Measurements from ENCODE around the gene RAD18. TPM values are rescaled to one million over a fixed set of nuclear protein-coding genes. Genes with fewer than 3 reads are reported as not detected.

Gene RAD18
- total RNA-seq, 1 experiment from 2014 or later = 44.9 TPM

- no peak for DNase-seq
- Histone ChIP-seq H3K27ac (no peak overlapping the region), H3K4me1 (no peaks in the 10 kb centered on the region), H3K9me3 (replicated peaks) (no peaks in the 10 kb centered on the region), H3K27me3 (no peaks in the 10 kb centered on the region), H3K4me3 (no peak overlapping the region), H3K36me3 (no peaks in the 10 kb centered on the region; the same call in 1 of the 2 replicates)
These were observed 121.0 kb downstream of the RAD18 start for GRCh38 chr3:8842293-8842692.

- Histone ChIP-seq H3K9me3 (replicated peaks) (no peaks in the 10 kb centered on the region), H3K27ac (no peak overlapping the region), H3K4me3 (no peak overlapping the region), H3K36me3 (no peaks in the 10 kb centered on the region; the same call in 1 of the 2 replicates), H3K4me1 (no peaks in the 10 kb centered on the region), H3K27me3 (no peaks in the 10 kb centered on the region)
- DNase-seq = no peak
These were observed 121.8 kb downstream of the RAD18 start for GRCh38 chr3:8841472-8841871.

- Histone ChIP-seq H3K27ac (no peak overlapping the region), H3K4me1 (no peaks in the 10 kb centered on the region), H3K27me3 (no peaks in the 10 kb centered on the region), H3K36me3 (no peaks in the 10 kb centered on the region; the same call in 1 of the 2 replicates), H3K4me3 (no peak overlapping the region), H3K9me3 (replicated peaks) (no peaks in the 10 kb centered on the region)
- DNase-seq = no peak
These were observed 122.7 kb downstream of the RAD18 start for GRCh38 chr3:8840556-8840955.

- H3K36me3 ChIP-seq = no peaks in the 10 kb centered on the region; the same call in 1 of the 2 replicates
- H3K27ac ChIP-seq = no peak overlapping the region
- H3K4me1 ChIP-seq = no peaks in the 10 kb centered on the region
- H3K9me3 ChIP-seq (replicated peaks) = no peaks in the 10 kb centered on the region
- no peaks in the 10 kb centered on the region for H3K27me3 ChIP-seq
- DNase-seq = no peak
- H3K4me3 ChIP-seq = no peak overlapping the region
These were observed 123.5 kb downstream of the RAD18 start for GRCh38 chr3:8839607-8840325.

- Histone ChIP-seq H3K4me1 (no peaks in the 10 kb centered on the region), H3K9me3 (replicated peaks) (no peaks in the 10 kb centered on the region), H3K4me3 (no peak overlapping the region), H3K27me3 (no peaks in the 10 kb centered on the region), H3K36me3 (no peaks in the 10 kb centered on the region; the same call in 1 of the 2 replicates), H3K27ac (no peak overlapping the region)
- DNase-seq = no peak
These were observed 124.4 kb downstream of the RAD18 start for GRCh38 chr3:8838765-8839423.

- no peak overlapping the region for H3K27ac ChIP-seq
These were observed 125.0 kb downstream of the RAD18 start for GRCh38 chr3:8838234-8838633.

GRCh38 chr3:8837162-8837561 lies 126.1 kb downstream of the RAD18 start:
- no peaks in the 10 kb centered on the region for H3K9me3 ChIP-seq (replicated peaks)
- peaks cover 7% of the 10 kb centered on the region for H3K4me1 ChIP-seq
- H3K4me3 ChIP-seq = no peak overlapping the region
- DNase-seq = no peak
- H3K36me3 ChIP-seq = no peaks in the 10 kb centered on the region; the same call in 1 of the 2 replicates
- no peak overlapping the region for H3K27ac ChIP-seq
- no peaks in the 10 kb centered on the region for H3K27me3 ChIP-seq

More at GRCh38 chr3:8838234-8838633, 125.0 kb downstream of the RAD18 start:
- no peaks in the 10 kb centered on the region for H3K9me3 ChIP-seq (replicated peaks)
- H3K36me3 ChIP-seq = no peaks in the 10 kb centered on the region; the same call in 1 of the 2 replicates
- peaks cover 5% of the 10 kb centered on the region for H3K4me1 ChIP-seq
- no peak overlapping the region for H3K4me3 ChIP-seq
- DNase-seq = no peak
- H3K27me3 ChIP-seq = no peaks in the 10 kb centered on the region

GRCh38 chr3:8836096-8836495 lies 127.2 kb downstream of the RAD18 start:
- Histone ChIP-seq H3K36me3 (no peaks in the 10 kb centered on the region; the same call in 1 of the 2 replicates), H3K9me3 (replicated peaks) (no peaks in the 10 kb centered on the region), H3K4me1 (peaks cover 7% of the 10 kb centered on the region), H3K27ac (no peak overlapping the region), H3K27me3 (no peaks in the 10 kb centered on the region), H3K4me3 (no peak overlapping the region)
- no peak for DNase-seq

GRCh38 chr3:8835385-8835784 lies 127.9 kb downstream of the RAD18 start:
- H3K9me3 ChIP-seq (replicated peaks) = no peaks in the 10 kb centered on the region
- no peak for DNase-seq

GRCh38 chr3:8834974-8835373 lies 128.3 kb downstream of the RAD18 start:
- Histone ChIP-seq H3K9me3 (replicated peaks) (no peaks in the 10 kb centered on the region), H3K4me1 (peaks cover 7% of the 10 kb centered on the region), H3K4me3 (no peak overlapping the region), H3K27me3 (no peaks in the 10 kb centered on the region), H3K36me3 (no peaks in the 10 kb centered on the region; the same call in 1 of the 2 replicates), H3K27ac (no peak overlapping the region)
- DNase-seq = no peak

More at GRCh38 chr3:8835385-8835784, 127.9 kb downstream of the RAD18 start:
- Histone ChIP-seq H3K36me3 (no peaks in the 10 kb centered on the region; the same call in 1 of the 2 replicates), H3K27ac (no peak overlapping the region), H3K4me3 (no peak overlapping the region), H3K4me1 (peaks cover 7% of the 10 kb centered on the region), H3K27me3 (no peaks in the 10 kb centered on the region)

- H3K27ac ChIP-seq = no peak overlapping the region
- H3K4me1 ChIP-seq = no peaks in the 10 kb centered on the region
- DNase-seq = no peak
- H3K36me3 ChIP-seq = no peaks in the 10 kb centered on the region
- no peaks in the 10 kb centered on the region for H3K9me3 ChIP-seq (replicated peaks)
- no peak overlapping the region for H3K4me3 ChIP-seq
- no peaks in the 10 kb centered on the region for H3K27me3 ChIP-seq
These were observed 135.6 kb downstream of the RAD18 start for GRCh38 chr3:8827641-8828040.

Other genes with a start within 250 kb of the RAD18 start
- gene CAV3, start 229.7 kb downstream of the RAD18 start, total RNA-seq (2014; rRNA removed; shearing (Covaris generic)) = 21.9 and 24.1 TPM in 2 replicates
- gene OXTR, start 193.9 kb downstream of the RAD18 start, total RNA-seq (2014; rRNA removed; shearing (Covaris generic)) = 1.1 and 1.7 TPM in 2 replicates